Stimulated activated CD4-positive, alpha-beta T cell treated with anti-CD3 and anti-CD28 coated beads, Interleukin-1b, Interleukin-23, amount 100 ng/mL, for 48 hours (primary cell): Measurements from ENCODE around the gene RBKS.
"Not testable (repeated sequence)": the region's sequence is repeated elsewhere in the genome, so short reads cannot be mapped to it uniquely, and the experiment has no call there.

Experiments
- DNase-seq: peaks from one replicate; pipeline ENCODE4 v3.0.0-alpha.2; 2020

The RBKS gene

DNA sequence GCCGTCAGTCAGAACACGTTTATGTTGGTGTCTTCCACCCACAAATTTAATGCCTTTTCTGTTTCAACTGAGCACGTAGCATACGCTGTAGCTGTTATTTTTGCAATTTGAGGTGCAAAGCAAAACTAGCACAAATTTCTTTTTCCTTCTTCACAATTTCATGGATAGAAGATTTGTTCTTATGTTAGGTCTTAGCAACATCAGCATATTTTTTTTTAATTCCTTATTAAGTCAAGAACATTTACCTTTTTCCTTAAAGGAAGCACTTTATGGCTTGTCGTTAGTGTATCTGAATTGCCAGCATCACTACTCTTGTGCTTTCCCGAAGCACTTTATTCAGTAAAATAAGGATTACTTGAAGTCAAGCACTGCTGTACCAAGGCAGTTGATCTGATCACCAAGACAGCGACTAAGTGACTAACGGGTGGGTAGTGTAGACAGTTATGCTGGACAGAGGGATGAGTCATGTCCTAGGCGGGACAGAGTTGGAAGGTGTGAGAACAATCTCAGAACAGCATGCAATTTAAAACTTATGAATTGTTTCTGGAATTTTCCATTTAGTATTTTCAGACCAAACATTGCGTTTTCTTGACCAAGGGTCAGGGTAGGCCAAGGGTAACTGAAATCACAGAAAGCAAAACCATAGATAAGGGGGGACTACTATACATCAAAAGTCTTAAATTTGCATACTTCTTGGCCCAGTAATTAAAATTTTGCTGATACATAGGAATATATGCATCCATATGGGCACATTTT lies 13.6 kb upstream of the RBKS start:
- DNase-seq, result peak; percentile 11

GRCh38 chr2:27903018-27903417 lies 12.8 kb upstream of the RBKS start:
- no peak for DNase-seq

DNA sequence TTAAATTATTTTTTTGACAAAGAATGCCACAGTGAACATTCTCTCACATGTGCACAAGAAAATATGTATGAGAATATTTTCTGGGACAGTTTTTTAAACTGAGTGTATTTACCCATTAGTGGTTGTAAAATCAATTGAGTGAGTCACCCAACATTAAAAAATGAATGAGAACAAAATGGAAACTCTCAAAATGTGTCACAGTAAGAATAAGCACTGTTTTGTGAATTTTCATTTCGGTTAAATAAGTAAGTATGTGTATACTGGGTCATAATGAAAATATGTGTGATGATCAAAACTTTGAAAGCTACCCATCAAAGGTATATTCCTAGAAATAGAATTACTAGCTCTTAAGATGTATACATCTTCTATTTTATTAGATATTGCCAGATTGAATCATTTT lies 11.9 kb upstream of the RBKS start:
- no peak for DNase-seq

- DNase-seq, result peak; percentile 41
These were observed 11.0 kb upstream of the RBKS start for GRCh38 chr2:27901234-27901633.

- no peak for DNase-seq
These were observed 7.5 kb upstream of the RBKS start for GRCh38 chr2:27897717-27898116.

GRCh38 chr2:27893006-27893405 lies 2.8 kb upstream of the RBKS start:
- DNase-seq, result no peak

- no peak for DNase-seq
These were observed 1.5 kb upstream of the RBKS start for GRCh38 chr2:27891673-27892105.

GRCh38 chr2:27890924-27891672 lies 911 bp upstream of the RBKS start:
- peak; percentile 89 for DNase-seq

DNA sequence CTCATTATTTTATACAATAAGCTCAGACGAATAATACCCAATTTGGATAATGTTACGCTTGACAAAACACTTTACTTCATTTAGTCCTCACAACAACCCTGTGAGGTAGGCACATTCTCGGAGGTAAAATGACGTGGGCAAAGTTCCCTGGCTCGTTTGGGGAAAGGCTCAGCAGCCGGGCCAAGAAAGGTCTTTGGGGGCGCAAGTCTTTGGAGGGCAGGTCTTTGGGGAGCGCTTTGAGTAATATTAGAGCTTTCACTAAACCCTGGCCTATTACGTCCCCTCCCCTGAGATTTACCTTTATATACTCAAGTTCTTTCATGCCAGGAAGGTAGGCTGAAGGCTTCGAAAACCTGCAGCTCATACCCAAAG lies 427 bp downstream of the RBKS start:
- DNase-seq, result no peak

DNA sequence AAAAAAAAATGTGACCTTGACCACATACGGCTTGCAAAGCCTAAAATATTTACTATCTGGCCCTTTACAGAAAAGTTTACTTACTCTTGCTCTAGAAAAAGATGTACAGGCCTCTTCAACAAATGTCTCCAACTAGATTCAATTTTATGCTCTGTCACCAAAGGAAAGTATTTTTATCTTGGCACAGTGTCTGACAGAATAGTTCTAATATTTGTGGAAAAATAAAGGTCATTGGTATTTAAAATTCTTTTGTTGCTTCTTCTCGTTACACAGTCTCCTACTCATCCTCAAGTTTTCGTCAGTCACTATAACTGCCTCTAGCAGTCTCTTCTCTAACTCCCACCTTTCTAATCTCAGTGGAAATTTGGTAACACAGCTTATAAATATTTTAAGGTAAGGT lies 1.4 kb downstream of the RBKS start:
- no peak for DNase-seq

DNA sequence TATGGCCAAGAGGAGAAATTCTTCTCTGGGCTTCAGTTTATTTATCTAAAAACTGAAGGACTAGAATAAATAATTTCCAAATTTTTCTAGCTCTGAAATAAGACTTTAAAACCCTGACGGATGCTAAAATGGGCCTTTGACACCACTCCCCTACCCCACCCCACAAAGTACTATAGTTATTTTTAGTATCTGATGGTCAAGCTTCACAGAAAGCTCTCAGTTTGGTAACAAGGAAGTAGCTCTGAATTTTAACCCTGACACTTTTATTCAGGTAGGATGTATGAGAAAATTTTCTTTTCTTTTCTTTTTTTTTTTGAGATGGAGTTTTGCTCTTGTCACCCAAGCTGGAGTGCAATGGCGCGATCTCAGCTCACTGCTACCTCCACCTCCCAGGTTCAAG lies 2.4 kb downstream of the RBKS start:
- DNase-seq, result no peak

- no peak for DNase-seq
These were observed 3.1 kb downstream of the RBKS start for GRCh38 chr2:27887111-27887510.

GRCh38 chr2:27886322-27886721 lies 3.9 kb downstream of the RBKS start:
- DNase-seq, result no peak

DNA sequence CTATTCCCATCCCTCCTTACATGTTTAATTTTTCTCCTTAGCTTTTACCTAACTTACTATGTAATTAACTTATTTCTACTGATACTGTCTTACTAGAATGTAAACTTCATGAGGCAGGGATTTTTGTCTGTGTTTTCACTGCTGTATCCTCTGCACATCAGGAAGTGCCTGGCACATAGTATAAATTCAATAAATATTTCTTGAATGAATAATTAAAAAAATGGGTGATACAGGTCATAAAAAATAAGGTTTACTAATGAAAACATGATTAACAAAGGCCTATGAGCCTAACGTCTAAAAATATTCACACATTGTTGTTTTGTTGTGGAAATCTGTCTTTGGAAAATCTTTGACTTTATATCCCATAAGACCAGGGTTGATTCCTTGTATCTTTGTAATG lies 4.5 kb downstream of the RBKS start:
- DNase-seq, result no peak

DNA sequence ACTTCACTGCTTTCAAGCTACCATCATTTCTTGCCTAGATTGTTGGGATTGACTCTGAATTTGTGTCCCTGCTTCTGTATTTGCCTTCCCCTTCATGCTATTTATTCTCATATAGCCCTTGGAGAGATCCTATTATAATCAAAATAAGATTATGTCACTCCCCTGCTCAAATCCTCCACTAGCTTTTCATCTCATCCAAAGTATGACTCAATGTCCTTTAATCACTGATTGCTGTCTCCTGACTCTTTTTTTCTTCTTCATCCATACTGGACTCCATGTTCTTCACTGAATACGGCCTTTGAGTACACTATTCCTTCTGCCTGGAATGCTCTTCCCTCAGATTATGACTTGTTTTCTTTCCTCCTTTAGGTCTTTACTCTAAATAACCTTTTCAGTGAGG lies 5.0 kb downstream of the RBKS start:
- DNase-seq, result no peak

DNA sequence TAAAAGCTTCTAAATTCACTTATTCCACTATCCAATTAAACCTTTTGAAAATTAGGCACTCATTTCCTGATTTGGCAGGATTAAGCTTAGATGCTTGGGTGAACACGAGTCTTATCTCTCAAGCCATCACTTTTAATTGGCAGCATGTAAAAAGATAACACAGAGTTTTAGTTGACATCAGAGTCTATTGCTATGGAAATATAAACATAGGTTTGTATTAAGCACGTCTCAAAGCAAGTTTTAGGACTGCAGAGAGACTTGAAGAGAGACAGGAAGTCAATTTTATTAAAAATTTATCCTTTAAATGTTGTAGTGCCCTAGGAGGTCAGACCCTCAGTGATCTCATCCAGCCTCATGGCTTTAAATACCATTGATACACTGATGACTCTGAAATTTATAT lies 5.6 kb downstream of the RBKS start:
- no peak for DNase-seq

DNA sequence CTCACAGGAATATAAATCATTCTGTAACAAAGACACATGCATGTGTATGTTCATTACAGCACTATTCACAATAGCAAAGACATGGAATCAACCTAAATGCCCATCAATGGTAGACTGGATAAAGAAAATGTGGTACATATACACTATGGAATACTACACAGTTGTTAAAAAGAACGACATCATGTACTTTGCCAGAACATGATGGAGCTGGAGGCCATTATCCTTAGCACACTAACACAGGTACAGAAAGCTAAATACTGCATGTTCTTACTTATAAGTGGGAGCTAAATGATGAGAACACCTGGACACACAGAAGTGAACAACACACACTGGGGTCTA lies 7.6 kb downstream of the RBKS start:
- DNase-seq, result not testable (repeated sequence)

DNA sequence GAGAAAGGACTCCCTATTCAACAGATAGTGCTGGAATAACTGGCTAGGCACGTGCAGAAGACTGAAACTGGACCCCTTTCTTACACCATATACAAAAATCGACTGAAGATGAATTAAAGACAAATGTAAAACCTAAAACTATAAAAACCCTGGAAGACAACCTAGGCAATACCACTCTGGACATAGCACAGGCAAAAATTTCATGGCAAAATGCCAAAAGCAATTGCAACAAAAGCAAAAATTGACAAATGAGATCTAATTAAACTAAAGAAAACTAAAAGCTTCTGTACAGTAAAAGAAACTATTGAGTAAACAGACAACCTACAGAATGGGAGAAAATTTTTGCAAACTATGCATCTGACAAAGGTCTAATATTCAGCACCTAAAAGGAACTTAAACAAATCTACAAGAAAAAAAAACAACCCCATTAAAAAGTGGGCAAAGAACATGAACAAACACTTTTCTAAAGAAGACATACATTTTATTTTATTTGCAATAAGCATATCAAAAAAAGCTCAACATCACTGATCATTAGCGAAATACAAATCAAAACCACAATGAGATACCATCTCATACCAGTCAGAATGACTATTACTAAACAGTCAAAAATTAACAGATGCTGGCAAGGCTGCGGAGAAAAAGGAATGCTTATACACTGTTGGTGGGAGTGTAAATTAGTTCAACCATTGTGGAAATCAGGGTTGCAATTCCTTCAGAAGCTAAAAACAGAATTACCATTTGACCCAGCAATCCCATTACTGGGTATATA lies 8.2 kb downstream of the RBKS start:
- DNase-seq, result not testable (repeated sequence)

DNA sequence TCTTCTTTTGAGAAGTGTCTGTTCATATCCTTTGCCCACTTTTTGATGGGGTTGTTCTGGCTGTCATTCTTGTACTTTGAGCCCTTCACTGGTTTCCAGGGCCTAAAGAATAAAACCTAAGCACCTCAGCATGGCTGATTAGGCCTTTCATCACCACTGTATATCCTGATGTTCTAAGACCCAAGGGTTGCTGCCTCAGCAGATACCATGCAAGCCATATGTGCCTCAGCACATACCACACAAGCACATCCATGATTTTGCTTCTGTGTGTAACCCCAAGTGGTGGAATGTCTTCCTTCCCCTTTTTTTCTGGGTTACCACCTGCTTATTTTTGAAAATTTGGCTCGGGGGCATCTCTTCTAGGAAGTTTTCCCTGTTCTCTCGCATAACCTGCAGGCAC lies 11.4 kb downstream of the RBKS start:
- DNase-seq, result no peak

GRCh38 chr2:27875089-27875881 lies 14.9 kb downstream of the RBKS start:
- no peak for DNase-seq

GRCh38 chr2:27873091-27873490 lies 17.1 kb downstream of the RBKS start:
- no peak for DNase-seq

- DNase-seq, result no peak
These were observed 18.4 kb downstream of the RBKS start for GRCh38 chr2:27871802-27872201.

DNA sequence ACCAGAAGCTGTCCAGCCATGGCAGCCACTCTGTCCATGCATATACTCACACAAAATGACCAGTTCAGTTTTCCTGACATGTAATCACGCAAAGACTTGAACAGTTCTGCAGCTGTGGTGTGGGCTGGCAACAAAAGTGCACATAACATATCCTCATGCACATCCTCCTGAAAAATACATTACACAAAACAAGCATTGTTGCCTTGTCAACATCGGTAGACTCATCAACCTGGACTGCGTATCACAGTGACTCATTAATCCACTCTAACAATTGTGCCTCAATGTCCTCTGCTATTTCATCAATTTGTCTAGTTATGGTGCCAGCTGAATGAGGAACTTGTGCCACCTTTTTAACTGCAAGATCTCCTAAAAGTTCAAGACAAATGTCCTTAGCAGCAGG lies 19.5 kb downstream of the RBKS start:
- no peak for DNase-seq
